GM12878 (cell line): Measurements from ENCODE around the gene MXI1. TPM values are rescaled to one million over a fixed set of nuclear protein-coding genes. Genes with fewer than 3 reads are reported as not detected.

Source experiments
- ATAC-seq: fragments of 200-7000 bp; cut with Tn5 transposase; 3 replicates; pipeline ENCODE4 v1.9.1; 2020; ENCODE audit warnings: mild to moderate bottlenecking, moderate library complexity
- BruUV-seq: library from RNA; stranded (reverse); fragments of 400-500 nt; replicated peaks from 2 replicates; lab custom pipeline; 2021; lab: Mats Ljungman, UMichigan
- CTCF ChIA-PET: fragments of 300-600 bp; sonication (Branson Sonifier 250); formaldehyde crosslinking; extraction: SDS; loops from one replicate; lab custom pipeline; 2021; ENCODE audit warnings: inconsistent platforms; lab: Yijun Ruan, JAX
- POLR2A ChIA-PET: fragments of 350-600 bp; formaldehyde crosslinking; extraction: SDS; loops from one replicate; lab custom pipeline; 2021; ENCODE audit warnings: inconsistent platforms; lab: Charles Lee
- RAD21 ChIA-PET: fragments of 300-600 bp; sonication (Branson Sonifier 250); formaldehyde crosslinking; loops from one replicate; lab custom pipeline; 2023; ENCODE audit warnings: antibody characterized with exemption; ENCODE audit not compliant: unreplicated experiment; lab: Charles Lee
- SMC1A ChIA-PET: fragments of 300-600 bp; sonication (Branson Sonifier 250); formaldehyde crosslinking; loops from one replicate; lab custom pipeline; 2023; ENCODE audit not compliant: unreplicated experiment, uncharacterized antibody; lab: Charles Lee
- DNase-seq: peaks from one replicate; pipeline ENCODE4 v3.0.0-alpha.2; 2011; ENCODE audit warnings: low read depth, low spot score
- FAIRE-seq: peaks from 3 replicates; lab custom pipeline; 2011; peaks lifted over from hg19 to GRCh38; lab: Jason Lieb, UNC
- H2AFZ ChIP-seq: 2 replicates; pipeline ENCODE4 v1.6.0; 2011; ENCODE audit warnings: low read depth, low read length, control low read depth; ENCODE audit not compliant: control insufficient read depth
- H3K27ac ChIP-seq: 2 replicates; pipeline ENCODE4 v1.5.1; 2011; ENCODE audit warnings: control low read depth; ENCODE audit not compliant: control insufficient read depth, insufficient read depth
- H3K27me3 ChIP-seq, 2 experiments: replicated peaks in 1 of 2; 2 replicates each; pipeline versions ENCODE4 v1.6.0 to v1.6.1; 2011; ENCODE audit warnings: low read length in 1 of 2; ENCODE audit not compliant: control insufficient read depth in 2 of 2, insufficient read depth in 2 of 2
- H3K36me3 ChIP-seq, 2 experiments: 2 replicates each; pipeline ENCODE4 v1.5.1; 2011; ENCODE audit warnings: low read length in 1 of 2; ENCODE audit not compliant: control insufficient read depth in 2 of 2, insufficient read depth in 2 of 2
- H3K4me1 ChIP-seq: 2 replicates; pipeline ENCODE4 v1.6.1; 2011; ENCODE audit warnings: mild to moderate bottlenecking, low read length, moderate library complexity, mixed read lengths; ENCODE audit not compliant: control insufficient read depth, insufficient read depth
- H3K4me2 ChIP-seq: 2 replicates; pipeline ENCODE4 v1.6.0; 2011; ENCODE audit warnings: control low read depth; ENCODE audit not compliant: control insufficient read depth, insufficient read depth
- H3K4me3 ChIP-seq: fragments of 200-600 bp; sonication (generic); 2 replicates; pipeline ENCODE4 v1.5.1; 2016
- H3K79me2 ChIP-seq: 2 replicates; pipeline ENCODE4 v1.6.0; 2011; ENCODE audit warnings: low read length; ENCODE audit not compliant: control insufficient read depth, insufficient read depth
- H3K9ac ChIP-seq: 2 replicates; pipeline ENCODE4 v1.8.0; 2011; ENCODE audit warnings: low read length, control low read depth, mixed read lengths; ENCODE audit not compliant: control insufficient read depth, insufficient read depth
- H3K9me3 ChIP-seq: replicated peaks from 3 replicates; pipeline ENCODE4 v1.5.1; 2011; ENCODE audit warnings: mild to moderate bottlenecking, low read length; ENCODE audit not compliant: control insufficient read depth, insufficient read depth
- H4K20me1 ChIP-seq: 2 replicates; pipeline ENCODE4 v1.6.0; 2011; ENCODE audit not compliant: control insufficient read depth, insufficient read depth
- BHLHE40 ChIP-seq, 2 experiments: fragments of 450-650 bp in 1 of 2; IDR thresholded peaks; 2 replicates each; pipeline ENCODE4 v1.6.1; 2011 to 2017; ENCODE audit warnings: low read depth in 2 of 2, borderline replicate concordance in 1 of 2, improper control_type of control experiment in 1 of 2, low read length in 1 of 2, mild to moderate bottlenecking in 1 of 2
- IKZF1 ChIP-seq: fragments of 450-650 bp; conservative IDR thresholded peaks from 2 replicates; pipeline ENCODE4 v1.6.1; 2017; ENCODE audit warnings: antibody characterized with exemption, mild to moderate bottlenecking
- JUND ChIP-seq: IDR thresholded peaks from 2 replicates; pipeline ENCODE4 v1.6.1; 2012; ENCODE audit warnings: low read depth, mild to moderate bottlenecking, low read length, improper control_type of control experiment, moderate library complexity
- LARP7 ChIP-seq: fragments of 450-650 bp; IDR thresholded peaks from 2 replicates; pipeline ENCODE4 v1.6.1; 2017; ENCODE audit warnings: mild to moderate bottlenecking
- NFYA ChIP-seq: IDR thresholded peaks from 2 replicates; pipeline ENCODE4 v1.6.1; 2011; ENCODE audit warnings: low read depth, mild to moderate bottlenecking, low read length, improper control_type of control experiment, borderline replicate concordance
- YBX1 ChIP-seq: fragments of 450-650 bp; IDR thresholded peaks from 2 replicates; pipeline ENCODE4 v1.6.1; 2016; ENCODE audit warnings: antibody characterized with exemption
- WGBS: methylation state at CpG from one replicate; pipeline ENCODE4 v1.1.6; 2016; ENCODE audit warnings: low lambda C conversion rate; ENCODE audit not compliant: insufficient replicate concordance, insufficient coverage; ENCODE audit errors: missing lambda C conversion rate; 5-methylcytosine and 5-hydroxymethylcytosine counted together
- in situ Hi-C: fragments of 300-500 bp; cut with MboI; formaldehyde crosslinking; loops from 9 replicates; pipeline ENCODE4 v1.14.3; 2018; ENCODE audit warnings: mixed read lengths
- intact Hi-C: fragments of 100-400 bp; cut with micrococcal nuclease; formaldehyde crosslinking; loops from one replicate; pipeline ENCODE4 v1.14.2; 2022; ENCODE audit not compliant: unreplicated experiment
- polyA plus RNA-seq, 11 experiments: library from polyadenylated mRNA; depleted of rRNA in 4 of 11; unstranded in 6 of 11; stranded (reverse) in 5 of 11; fragments of >200 nt; fragmentation: Nextera tagmentation in 4 of 11; fragmentation: Illumina TruSeq in 1 of 11; extraction: Ambion mirVana in 4 of 11; extraction: Trizol in 1 of 11; gene quantifications; 1 replicate in 1 of 11; 2 replicates in 10 of 11; pipeline versions ENCODE4 v1.2.1 to v1.2.3, GENCODE V29; 2011 to 2016; ENCODE audit warnings: inconsistent platforms in 2 of 11, missing spikeins in 2 of 11, low read depth in 1 of 11
- total RNA-seq, 4 experiments: library from RNA; depleted of rRNA in 3 of 4; stranded (reverse); fragments of >200 nt in 3 of 4; fragmentation: Illumina TruSeq in 1 of 4; extraction: Trizol in 1 of 4; gene quantifications; 2 replicates each; pipeline versions ENCODE4 v1.2.1 to v1.2.3, GENCODE V29; 2013 to 2021
- TF ChIP-seq, protein P1 (sequence below): IDR thresholded peaks from 2 replicates; pipeline ENCODE4 v1.6.1; 2012; ENCODE audit warnings: low read depth, low read length, improper control_type of control experiment
- TF ChIP-seq, protein P2 (sequence below): fragments of 450-650 bp; IDR thresholded peaks from 2 replicates; pipeline ENCODE4 v1.6.1; 2017; ENCODE audit warnings: mild to moderate bottlenecking, moderate library complexity

MXI1 gene
- total and polyA plus RNA-seq, 10 of the 15 experiments (the other 5 are each of a cell fraction or from before 2014, with no cell fraction given): 0.23 to 8.0 (median 0.41) TPM

DNA sequence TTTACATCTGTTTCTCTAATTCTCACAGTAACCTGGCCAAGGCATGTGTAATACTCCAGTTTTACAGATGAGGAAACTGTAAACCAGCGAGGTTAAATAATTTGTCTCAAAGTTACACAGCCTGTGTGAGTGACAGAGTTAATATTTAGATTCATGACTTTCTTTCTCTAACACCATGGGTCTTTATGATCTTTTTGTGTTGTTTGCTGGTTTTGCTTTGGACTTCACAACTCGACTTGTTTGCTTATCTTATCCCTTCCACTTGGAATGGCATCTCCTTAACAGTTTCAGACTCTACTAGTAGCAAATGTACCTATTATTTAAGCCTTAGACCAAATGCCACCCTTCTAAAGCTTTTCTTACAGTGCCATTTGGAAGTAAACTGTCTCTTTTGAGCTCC is 34.4 kb downstream of the MXI1 start:
- peaks cover 0 to 6% of the 10 kb centered on the region in 2 experiments; a peak in 2 of 4 replicates for H3K27me3 ChIP-seq
- in situ Hi-C loops: no loop called here
- SMC1A ChIA-PET: interaction anchor here (0.6 to 1.4 kb wide), 5 partner anchors 9 to 38 kb away, joined by 3 to 4 read pairs (median 3); no protein-coding TSS in a partner anchor
- TF ChIP-seq NFYA (no peak), YBX1 (no peak), BHLHE40 (IDR thresholded peaks at IDR 0.05; ENCODE audit: borderline replicate concordance in 1 of 2, low read depth in 2 of 2, low read length in 1 of 2) (no peak), IKZF1 (no peak), LARP7 (no peak), JUND (no peak)
- TF ChIP-seq, protein P1, sequence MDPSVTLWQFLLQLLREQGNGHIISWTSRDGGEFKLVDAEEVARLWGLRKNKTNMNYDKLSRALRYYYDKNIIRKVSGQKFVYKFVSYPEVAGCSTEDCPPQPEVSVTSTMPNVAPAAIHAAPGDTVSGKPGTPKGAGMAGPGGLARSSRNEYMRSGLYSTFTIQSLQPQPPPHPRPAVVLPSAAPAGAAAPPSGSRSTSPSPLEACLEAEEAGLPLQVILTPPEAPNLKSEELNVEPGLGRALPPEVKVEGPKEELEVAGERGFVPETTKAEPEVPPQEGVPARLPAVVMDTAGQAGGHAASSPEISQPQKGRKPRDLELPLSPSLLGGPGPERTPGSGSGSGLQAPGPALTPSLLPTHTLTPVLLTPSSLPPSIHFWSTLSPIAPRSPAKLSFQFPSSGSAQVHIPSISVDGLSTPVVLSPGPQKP: no peak
- TF ChIP-seq, protein P2, sequence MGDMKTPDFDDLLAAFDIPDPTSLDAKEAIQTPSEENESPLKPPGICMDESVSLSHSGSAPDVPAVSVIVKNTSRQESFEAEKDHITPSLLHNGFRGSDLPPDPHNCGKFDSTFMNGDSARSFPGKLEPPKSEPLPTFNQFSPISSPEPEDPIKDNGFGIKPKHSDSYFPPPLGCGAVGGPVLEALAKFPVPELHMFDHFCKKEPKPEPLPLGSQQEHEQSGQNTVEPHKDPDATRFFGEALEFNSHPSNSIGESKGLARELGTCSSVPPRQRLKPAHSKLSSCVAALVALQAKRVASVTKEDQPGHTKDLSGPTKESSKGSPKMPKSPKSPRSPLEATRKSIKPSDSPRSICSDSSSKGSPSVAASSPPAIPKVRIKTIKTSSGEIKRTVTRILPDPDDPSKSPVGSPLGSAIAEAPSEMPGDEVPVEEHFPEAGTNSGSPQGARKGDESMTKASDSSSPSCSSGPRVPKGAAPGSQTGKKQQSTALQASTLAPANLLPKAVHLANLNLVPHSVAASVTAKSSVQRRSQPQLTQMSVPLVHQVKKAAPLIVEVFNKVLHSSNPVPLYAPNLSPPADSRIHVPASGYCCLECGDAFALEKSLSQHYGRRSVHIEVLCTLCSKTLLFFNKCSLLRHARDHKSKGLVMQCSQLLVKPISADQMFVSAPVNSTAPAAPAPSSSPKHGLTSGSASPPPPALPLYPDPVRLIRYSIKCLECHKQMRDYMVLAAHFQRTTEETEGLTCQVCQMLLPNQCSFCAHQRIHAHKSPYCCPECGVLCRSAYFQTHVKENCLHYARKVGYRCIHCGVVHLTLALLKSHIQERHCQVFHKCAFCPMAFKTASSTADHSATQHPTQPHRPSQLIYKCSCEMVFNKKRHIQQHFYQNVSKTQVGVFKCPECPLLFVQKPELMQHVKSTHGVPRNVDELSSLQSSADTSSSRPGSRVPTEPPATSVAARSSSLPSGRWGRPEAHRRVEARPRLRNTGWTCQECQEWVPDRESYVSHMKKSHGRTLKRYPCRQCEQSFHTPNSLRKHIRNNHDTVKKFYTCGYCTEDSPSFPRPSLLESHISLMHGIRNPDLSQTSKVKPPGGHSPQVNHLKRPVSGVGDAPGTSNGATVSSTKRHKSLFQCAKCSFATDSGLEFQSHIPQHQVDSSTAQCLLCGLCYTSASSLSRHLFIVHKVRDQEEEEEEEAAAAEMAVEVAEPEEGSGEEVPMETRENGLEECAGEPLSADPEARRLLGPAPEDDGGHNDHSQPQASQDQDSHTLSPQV: no peak
- TF ChIP-seq, all 136 proteins: peak for 0
- no peaks in the 10 kb centered on the region for H3K4me1 ChIP-seq
- FAIRE-seq: peak; percentile 81
- no peak overlapping the region for H2AFZ ChIP-seq
- no peaks in the 10 kb centered on the region for H3K79me2 ChIP-seq
- CTCF ChIA-PET: interaction anchor here (0.8 to 3.1 kb wide), 4 partner anchors 16 to 104 kb away, joined by 3 to 12 read pairs (median 4); no protein-coding TSS in a partner anchor
- no peaks in the 10 kb centered on the region for H3K9me3 ChIP-seq
- no peaks in the 10 kb centered on the region for H4K20me1 ChIP-seq
- no peaks in the 10 kb centered on the region for H3K36me3 ChIP-seq
- no peak overlapping the region for H3K4me2 ChIP-seq
- intact Hi-C loops: loop anchor here (5.0 kb wide), 1 partner anchor 35 kb away; no protein-coding TSS in a partner anchor
- 29% methylated on average over 2 of the region's 2 CpGs for WGBS
- RAD21 ChIA-PET: interaction anchor here (1.5 kb wide), 1 partner anchor 307 kb away, joined by 3 read pairs; no protein-coding TSS in a partner anchor
- ATAC-seq: no peak
- DNase-seq: no peak
- no peak overlapping the region for H3K4me3 ChIP-seq
- POLR2A ChIA-PET: interaction anchor here (1.9 kb wide), 1 partner anchor 31 kb away, joined by 7 read pairs; no protein-coding TSS in a partner anchor
- H3K27ac ChIP-seq: no peak overlapping the region
- H3K9ac ChIP-seq: no peak overlapping the region
- BruUV-seq: no TSS peak
